ENCODE measurements around the gene PLP1.

GRCh38 chrX:103729015-103729414, 47.6 kb upstream of the PLP1 start:
- TF ChIP-seq EP300 (IDR thresholded peaks at IDR 0.05) (no peak), CTCF (IDR thresholded peaks at IDR 0.05) (no peak), POLR2A (IDR thresholded peaks at IDR 0.05) (no peak)
